IMR-90 (cell line): ENCODE measurements around the gene ARHGAP15. TPM values are rescaled to one million over a fixed set of nuclear protein-coding genes. Genes with fewer than 3 reads are reported as not detected.

ENCODE experiments used
- ATAC-seq: fragments of 200-7000 bp; cut with Tn5 transposase; 2 replicates; pipeline ENCODE4 v1.9.1; 2020; ENCODE audit warnings: low read depth, mild to moderate bottlenecking, moderate library complexity
- BruUV-seq: library from RNA; stranded (reverse); fragments of 400-500 nt; replicated peaks from 2 replicates; lab custom pipeline; 2021; lab: Mats Ljungman, UMichigan
- CTCF ChIA-PET: fragments of 300-600 bp; formaldehyde crosslinking; extraction: SDS; loops from one replicate; lab custom pipeline; 2021; ENCODE audit warnings: antibody characterized with exemption; lab: Yijun Ruan, JAX
- POLR2A ChIA-PET: fragments of 300-600 bp; sonication (Branson Sonifier 250); formaldehyde crosslinking; loops from one replicate; lab custom pipeline; 2022; ENCODE audit warnings: antibody characterized with exemption; ENCODE audit not compliant: unreplicated experiment; lab: Charles Lee
- DNase-seq: peaks from one replicate; pipeline ENCODE4 v3.0.0; 2013
- H2AFZ ChIP-seq: replicated peaks from 2 replicates; pipeline ENCODE3; 2013; ENCODE audit warnings: low read length, mild to moderate bottlenecking; ENCODE audit not compliant: poor library complexity
- H2AK5ac ChIP-seq: 2 replicates; pipeline ENCODE4 v1.6.1; 2013; ENCODE audit warnings: low read depth, low read length, inconsistent platforms
- H2AK9ac ChIP-seq: replicated peaks from 2 replicates; pipeline ENCODE3; 2013; ENCODE audit warnings: mild to moderate bottlenecking, low read depth, low read length, moderate library complexity; ENCODE audit not compliant: poor library complexity
- H2BK120ac ChIP-seq: 2 replicates; pipeline ENCODE4 v1.6.1; 2013; ENCODE audit warnings: low read depth, low read length, inconsistent platforms
- H2BK15ac ChIP-seq: 3 replicates; pipeline ENCODE4 v1.6.1; 2013; ENCODE audit warnings: low read depth, low read length, inconsistent platforms
- H2BK20ac ChIP-seq: 2 replicates; pipeline ENCODE4 v1.6.1; 2013; ENCODE audit warnings: low read depth, mild to moderate bottlenecking, inconsistent platforms, low read length, moderate library complexity
- H2BK5ac ChIP-seq: 2 replicates; pipeline ENCODE4 v1.6.1; 2013; ENCODE audit warnings: mild to moderate bottlenecking, low read depth, low read length, inconsistent platforms; ENCODE audit not compliant: poor library complexity, severe bottlenecking
- H3K14ac ChIP-seq: replicated peaks from 2 replicates; pipeline ENCODE4 v1.6.1; 2013; ENCODE audit warnings: low read depth, low read length, inconsistent platforms
- H3K18ac ChIP-seq: 2 replicates; pipeline ENCODE4 v1.6.1; 2013; ENCODE audit warnings: low read depth, low read length, control low read depth
- H3K23ac ChIP-seq: 2 replicates; pipeline ENCODE4 v1.6.1; 2013; ENCODE audit warnings: low read depth, low read length, inconsistent platforms
- H3K27ac ChIP-seq: 2 replicates; pipeline ENCODE4 v1.5.1; 2013; ENCODE audit warnings: mild to moderate bottlenecking, control low read depth, low read length; ENCODE audit not compliant: insufficient read depth
- H3K27me3 ChIP-seq: 2 replicates; pipeline ENCODE4 v1.6.1; 2013; ENCODE audit warnings: low read length; ENCODE audit not compliant: control insufficient read depth, insufficient read depth
- H3K36me3 ChIP-seq: 2 replicates; pipeline ENCODE4 v1.6.1; 2013; ENCODE audit warnings: low read length, mixed read lengths; ENCODE audit not compliant: control insufficient read depth, insufficient read depth
- H3K4ac ChIP-seq: 2 replicates; pipeline ENCODE4 v1.6.1; 2013; ENCODE audit warnings: low read depth, low read length, inconsistent platforms
- H3K4me1 ChIP-seq: 2 replicates; pipeline ENCODE4 v1.6.1; 2013; ENCODE audit warnings: low read length, mixed read lengths; ENCODE audit not compliant: control insufficient read depth, insufficient read depth
- H3K4me2 ChIP-seq: 2 replicates; pipeline ENCODE4 v1.6.1; 2013; ENCODE audit warnings: low read depth, mild to moderate bottlenecking, control low read depth, low read length, moderate library complexity
- H3K4me3 ChIP-seq: 2 replicates; pipeline ENCODE4 v1.5.1; 2013; ENCODE audit warnings: low read depth, mild to moderate bottlenecking, control low read depth, low read length, moderate library complexity; ENCODE audit not compliant: insufficient read depth
- H3K56ac ChIP-seq: 2 replicates; pipeline ENCODE4 v1.6.1; 2013; ENCODE audit warnings: low read length, inconsistent platforms; ENCODE audit not compliant: insufficient read depth; ENCODE audit errors: extremely low read depth
- H3K79me1 ChIP-seq, 2 experiments: 2 replicates each; pipeline ENCODE4 v1.6.1; 2013; ENCODE audit warnings: low read length in 2 of 2, inconsistent platforms in 1 of 2, low read depth in 1 of 2
- H3K9ac ChIP-seq: 2 replicates; pipeline ENCODE4 v1.6.1; 2013; ENCODE audit warnings: low read depth, low read length, control low read depth
- H3K9me1 ChIP-seq: 2 replicates; pipeline ENCODE4 v1.6.1; 2013; ENCODE audit warnings: low read length, inconsistent platforms; ENCODE audit not compliant: insufficient read depth
- H3K9me3 ChIP-seq: 2 replicates; pipeline ENCODE4 v1.6.1; 2013; ENCODE audit warnings: low read length; ENCODE audit not compliant: control insufficient read depth, insufficient read depth
- H4K20me1 ChIP-seq: 2 replicates; pipeline ENCODE4 v1.6.1; 2013; ENCODE audit warnings: low read length, inconsistent platforms; ENCODE audit not compliant: insufficient read depth
- H4K5ac ChIP-seq: 2 replicates; pipeline ENCODE4 v1.6.1; 2013; ENCODE audit warnings: mild to moderate bottlenecking, low read depth, low read length, control low read depth
- H4K8ac ChIP-seq, 2 experiments: 2 replicates each; pipeline ENCODE4 v1.6.1; 2013; ENCODE audit warnings: low read depth in 2 of 2, low read length in 2 of 2, control low read depth in 1 of 2, inconsistent platforms in 1 of 2
- H4K91ac ChIP-seq: 2 replicates; pipeline ENCODE4 v1.6.1; 2013; ENCODE audit warnings: low read depth, low read length, inconsistent platforms; ENCODE audit not compliant: insufficient read depth
- BHLHE40 ChIP-seq: fragments of 150-350 bp; IDR thresholded peaks from 2 replicates; pipeline ENCODE4 v1.6.1; 2016; ENCODE audit warnings: mild to moderate bottlenecking, low read depth, low read length
- CHD1 ChIP-seq: IDR thresholded peaks from 2 replicates; pipeline ENCODE4 v1.6.1; 2012; ENCODE audit warnings: low read depth, low read length, improper control_type of control experiment
- ELK1 ChIP-seq: fragments of 150-350 bp; IDR thresholded peaks from 2 replicates; pipeline ENCODE4 v1.6.1; 2016; ENCODE audit warnings: low read depth, mild to moderate bottlenecking, low read length, moderate library complexity, borderline replicate concordance
- FOS ChIP-seq: fragments of 150-350 bp; IDR thresholded peaks from 2 replicates; pipeline ENCODE4 v1.6.1; 2016; ENCODE audit warnings: low read depth, low read length
- MAFK ChIP-seq: IDR thresholded peaks from 2 replicates; pipeline ENCODE4 v1.6.1; 2012; ENCODE audit warnings: low read depth, low read length, improper control_type of control experiment
- SMC3 ChIP-seq: fragments of 150-350 bp; IDR thresholded peaks from 2 replicates; pipeline ENCODE4 v1.6.1; 2016; ENCODE audit warnings: low read depth, mild to moderate bottlenecking, antibody characterized with exemption, low read length, moderate library complexity
- dilution Hi-C: fragments of 300-500 bp; cut with HindIII; formaldehyde crosslinking; loops from one replicate; pipeline ENCODE4 v1.14.3; 2018; ENCODE audit warnings: low sequenced_read_pairs; ENCODE audit not compliant: unreplicated experiment
- in situ Hi-C: fragments of 300-500 bp; cut with MboI; formaldehyde crosslinking; loops from 3 replicates; pipeline ENCODE4 v1.14.3; 2019; ENCODE audit warnings: low sequenced_read_pairs, inconsistent platforms, mixed read lengths
- intact Hi-C: fragments of 100-400 bp; cut with micrococcal nuclease; formaldehyde crosslinking; loops from 2 replicates; pipeline ENCODE4 v1.10.0; 2022
- polyA plus RNA-seq, 3 experiments: library from polyadenylated mRNA; depleted of rRNA; stranded (reverse); fragments of >200 nt; gene quantifications; 2 replicates each; pipeline ENCODE4 v1.2.3, GENCODE V29; 2012; ENCODE audit warnings: low replicate concordance in 1 of 3
- total RNA-seq: library from RNA; depleted of rRNA; stranded (reverse); fragments of >200 nt; gene quantifications from 2 replicates; pipeline ENCODE4 v1.2.3, GENCODE V29; 2012

ARHGAP15 gene
- total and polyA plus RNA-seq, 2 of the 4 experiments (the other 2 are of a cell fraction), result not detected

- no TSS peak for BruUV-seq
- H3K36me3 ChIP-seq, result no peaks in the 10 kb centered on the region
- no peaks in the 10 kb centered on the region for H3K27me3 ChIP-seq
- no peak overlapping the region for H2AFZ ChIP-seq
- H3K9ac ChIP-seq, result no peak overlapping the region
- H3K27ac ChIP-seq, result no peak overlapping the region
- no peaks in the 10 kb centered on the region for H3K9me3 ChIP-seq
- in situ Hi-C loops (no loop called here), dilution Hi-C loops (no loop called here), intact Hi-C loops (no loop called here)
- no peak overlapping the region for H3K18ac ChIP-seq
- TF ChIP-seq BHLHE40 (no peak), ELK1 (no peak), MAFK (no peak), CHD1 (no peak), SMC3 (no peak), FOS (no peak)
- no peak overlapping the region for H3K4me2 ChIP-seq
- no peak overlapping the region for H2BK5ac ChIP-seq
- no peak overlapping the region for H2BK120ac ChIP-seq
- H2BK15ac ChIP-seq, result no peak overlapping the region
- no peak overlapping the region for H4K91ac ChIP-seq
- no peak overlapping the region for H3K4ac ChIP-seq
- ATAC-seq (no peak), DNase-seq (no peak)
- CTCF ChIA-PET, result interaction anchor here (0.9 kb wide), 1 partner anchor 10 kb away, joined by 3 read pairs; no protein-coding TSS in a partner anchor
- H2BK20ac ChIP-seq, result no peak overlapping the region
- no peak overlapping the region for H2AK5ac ChIP-seq
- H3K9me1 ChIP-seq, result no peaks in the 10 kb centered on the region
- H3K4me3 ChIP-seq, result no peak overlapping the region
- no peak overlapping the region for H3K14ac ChIP-seq
- H3K23ac ChIP-seq, result no peak overlapping the region
- H4K5ac ChIP-seq, result no peak overlapping the region
- H4K8ac ChIP-seq, result no peak overlapping the region
- H2AK9ac ChIP-seq, result no peak overlapping the region
- POLR2A ChIA-PET, result no interaction called here
- no peaks in the 10 kb centered on the region for H4K20me1 ChIP-seq
- H3K56ac ChIP-seq, result no peak overlapping the region
- H3K79me1 ChIP-seq, result no peaks in the 10 kb centered on the region
- H3K4me1 ChIP-seq, result no peaks in the 10 kb centered on the region; the same call in 1 of the 2 replicates
These were observed 612.0 kb downstream of the ARHGAP15 start for GRCh38 chr2:143741205-143741604.
